DMS53 (cell line): ENCODE results near the gene HYCC1.
"Not testable (repeated sequence)": the region's sequence is repeated elsewhere in the genome, so short reads cannot be mapped to it uniquely, and the experiment has no call there.

Experiments
- DNase-seq: peaks from one replicate; lab custom pipeline; 2025; lab: John Stamatoyannopoulos, UW

Gene HYCC1

GRCh38 chr7:22983257-22983855 is 30.6 kb downstream of the HYCC1 start:
- no peak for DNase-seq

GRCh38 chr7:22980422-22980821 is 33.5 kb downstream of the HYCC1 start:
- no peak for DNase-seq

GRCh38 chr7:22979861-22980260 is 34.1 kb downstream of the HYCC1 start:
- no peak for DNase-seq

GRCh38 chr7:22979251-22979650 is 34.7 kb downstream of the HYCC1 start:
- no peak for DNase-seq

- DNase-seq: not testable (repeated sequence)
These were observed 39.3 kb downstream of the HYCC1 start for GRCh38 chr7:22974636-22975035.

- peak; percentile 45 for DNase-seq
These were observed 41.7 kb downstream of the HYCC1 start for GRCh38 chr7:22972207-22972606.

- peak; percentile 38 for DNase-seq
These were observed 44.9 kb downstream of the HYCC1 start for GRCh38 chr7:22969010-22969431.
